Heart left ventricle (tissue), 16 donors: ENCODE data around the gene SRRM4. TPM values are rescaled to one million over a fixed set of nuclear protein-coding genes. Genes with fewer than 3 reads are reported as not detected.
"Not testable (repeated sequence)": the region's sequence is repeated elsewhere in the genome, so short reads cannot be mapped to it uniquely, and the experiment has no call there.

ENCODE experiments used
- ATAC-seq, 4 donors: fragments of 200-7000 bp; cut with Tn5 transposase; one replicate each; pipeline ENCODE4 v1.9.1; 2020 to 2022; ENCODE audit warnings: moderate library complexity in 4 of 4, mild to moderate bottlenecking in 3 of 4, moderate number of reproducible peaks in 1 of 4
- DNase-seq, 5 donors: peaks; one replicate each; pipeline ENCODE4 v3.0.0-alpha.2; 2020
- H3K27ac ChIP-seq, 12 donors: fragments of 200-600 bp; sonication (generic) in 4 of 12; one replicate each; pipeline versions ENCODE4 v1.5.0 to v1.8.0; 2016 to 2022; ENCODE audit warnings: mild to moderate bottlenecking in 2 of 12
- H3K27me3 ChIP-seq, 9 donors: fragments of 200-600 bp; sonication (generic) in 2 of 9; one replicate each; pipeline versions ENCODE4 v1.5.1 to v1.8.0; 2016 to 2022; ENCODE audit warnings: mild to moderate bottlenecking in 3 of 9
- H3K36me3 ChIP-seq, 9 donors: fragments of 200-600 bp; sonication (generic) in 2 of 9; one replicate each; pipeline versions ENCODE4 v1.5.0 to v1.8.0; 2018 to 2022; ENCODE audit warnings: mild to moderate bottlenecking in 2 of 9
- H3K4me1 ChIP-seq, 12 donors: fragments of 200-600 bp; sonication (generic) in 4 of 12; one replicate each; pipeline versions ENCODE4 v1.5.0 to v1.8.0; 2016 to 2022; ENCODE audit warnings: mild to moderate bottlenecking in 3 of 12
- H3K4me3 ChIP-seq, 12 donors: fragments of 200-600 bp; sonication (generic) in 4 of 12; one replicate each; pipeline versions ENCODE4 v1.5.0 to v1.8.0; 2017 to 2022; ENCODE audit warnings: mild to moderate bottlenecking in 9 of 12, moderate library complexity in 4 of 12
- H3K9me3 ChIP-seq, 12 donors: fragments of 200-600 bp; sonication (generic) in 4 of 12; one replicate each; pipeline versions ENCODE4 v1.5.0 to v1.8.0; 2016 to 2022; ENCODE audit warnings: mild to moderate bottlenecking in 1 of 12
- CTCF ChIP-seq, 12 donors: fragments of 200-600 bp; sonication (generic) in 4 of 12; IDR thresholded peaks; one replicate each; pipeline versions ENCODE4 v1.5.0 to v1.8.0; 2018 to 2022; ENCODE audit warnings: antibody characterized with exemption in 12 of 12, mild to moderate bottlenecking in 5 of 12
- POLR2A ChIP-seq, 2 donors: fragments of 450-650 bp; IDR thresholded peaks; one replicate each; pipeline ENCODE4 v1.6.1; 2017; ENCODE audit warnings: antibody characterized with exemption in 2 of 2, mild to moderate bottlenecking in 2 of 2, moderate library complexity in 2 of 2
- WGBS, 4 donors: extraction: QIAGEN DNeasy Blood & Tissue Kit in 2 of 4; methylation state at CpG; one replicate each; pipeline versions ENCODE4 v1.1.5 to v1.1.7; 2013 to 2018; 5-methylcytosine and 5-hydroxymethylcytosine counted together
- intact Hi-C, 10 donors: fragments of 100-400 bp; cut with DNase I; formaldehyde crosslinking; loops; one replicate each; pipeline versions ENCODE4 v1.11.1 to v1.14.2; 2022
- polyA plus RNA-seq, 2 donors: library from polyadenylated mRNA; stranded (reverse); fragments of 200-250 nt; gene quantifications; one replicate each; pipeline ENCODE4 v1.2.3, GENCODE V29; 2013
- total RNA-seq, 9 donors: library from RNA; depleted of rRNA in 2 of 9; stranded (reverse); fragments of >200 nt in 2 of 9; fragmentation: NEBNext Ultra II Directional in 3 of 9; extraction: Animal tissue kit (Norgen Biotek cat#: 25700) in 3 of 9; gene quantifications; one replicate each; pipeline versions ENCODE4 v1.1.0 to v1.2.4, GENCODE V29; 2016 to 2023
- donor health status: ischemic (EF 13 %, LVEDD 7.1; RV severe dilation, severe dysfunction).
- donor health status: healthy with polysubstance abuse.
- donor health status: DM: no; HTN: yes; CAD: no.
- donor health status: DM: no; HTN: no; CAD: no.
- donor health status: ischemic (EF 25% LVEDD 6.9; RV normal size, moderate dysfunction).
- donor health status: ischemic (EF 25% LVEDD 5.7; RV mildly dilated, moderate dysfunction).
- donor health status: healthy.
- donor health status: DM: yes; HTN: yes; CAD: no.
- donor health status: ischemic (EF 35%, LVEDD 5.7; RV mildly dilated, moderate dysfunction).
- donor health status: nonischemic (EF 11% LVEDD 7.7; RV severe dilation, severe dysfunction).
- donor health status: DM: yes; HTN: yes; CAD: no.
- donor health status: PGD.
- donor health status: ischemic (EF 29% LVEDD 5.4; RV normal size, mild dysfunction).
- donor health status: nonischemic (EF 23%, LVEDD 6.1; RV moderate dilation, normal function).

SRRM4 gene
- total and polyA plus RNA-seq, 11 donors: 0.04 to 0.57 (median 0.27) TPM; not detected in 1

- Histone ChIP-seq H3K9me3 (peaks cover 0 to 5% (median 0%) of the 10 kb centered on the region in 12 donors), H3K36me3 (no peaks in the 10 kb centered on the region), H3K27ac (no peak overlapping the region), H3K4me1 (no peaks in the 10 kb centered on the region), H3K27me3 (peaks cover 0 to 32% (median 0%) of the 10 kb centered on the region in 9 donors), H3K4me3 (no peak overlapping the region)
- intact Hi-C loops: no loop called here
- ATAC-seq: peak in 2 of 4 donors; percentile 62 to 76
- 14 to 25% (median 15%) methylated on average over 21 of the region's 21 CpGs for whole genome bisulfite sequencing, 4 donors
- TF ChIP-seq POLR2A (IDR thresholded peaks at IDR 0.05) (no peak), CTCF (IDR thresholded peaks at IDR 0.05) (peak in 11 of 12 donors; percentile 28 to 66 (median 45))
- DNase-seq: peak in 4 of 5 donors; percentile 10 to 57 (median 35)
These were observed 39.3 kb downstream of the SRRM4 start for GRCh38 chr12:119020406-119021360.

- H3K36me3 ChIP-seq: no peaks in the 10 kb centered on the region
- H3K27me3 ChIP-seq: peaks cover 0 to 15% (median 0%) of the 10 kb centered on the region in 9 donors
- WGBS, 4 donors: 41 to 53% (median 46%) methylated on average over 3 of the region's 3 CpGs
- TF ChIP-seq CTCF (IDR thresholded peaks at IDR 0.05): no peak
- no peak for TF ChIP-seq POLR2A (IDR thresholded peaks at IDR 0.05)
- no peaks in the 10 kb centered on the region for H3K4me1 ChIP-seq
- H3K4me3 ChIP-seq: no peak overlapping the region
- no peak overlapping the region for H3K27ac ChIP-seq
- no peak for DNase-seq
- no peak for ATAC-seq
- H3K9me3 ChIP-seq: peaks cover 0 to 5% (median 0%) of the 10 kb centered on the region in 12 donors
- intact Hi-C loops: no loop called here
These were observed 43.0 kb downstream of the SRRM4 start for GRCh38 chr12:119024356-119024755.

- no peak for ATAC-seq
- 88 to 93% (median 91%) methylated on average over 3 of the region's 3 CpGs for WGBS, 4 donors
- Histone ChIP-seq H3K9me3 (peaks cover 0 to 5% (median 0%) of the 10 kb centered on the region in 12 donors), H3K27ac (no peak overlapping the region), H3K27me3 (peaks cover 0 to 10% (median 0%) of the 10 kb centered on the region in 9 donors), H3K36me3 (no peaks in the 10 kb centered on the region), H3K4me3 (no peak overlapping the region), H3K4me1 (no peaks in the 10 kb centered on the region)
- no peak for DNase-seq
- no peak for TF ChIP-seq CTCF (IDR thresholded peaks at IDR 0.05)
- TF ChIP-seq POLR2A (IDR thresholded peaks at IDR 0.05): no peak
- intact Hi-C loops: no loop called here
These were observed 44.4 kb downstream of the SRRM4 start for GRCh38 chr12:119025786-119026185.

GRCh38 chr12:119033332-119033731, 52.0 kb downstream of the SRRM4 start:
- intact Hi-C loops: loop anchor here in 3 of 10 donors (10.0 kb wide), 1 partner anchor 629 kb away; no protein-coding TSS in a partner anchor
- ATAC-seq, H3K27ac ChIP-seq, H3K4me1 ChIP-seq, H3K27me3 ChIP-seq, DNase-seq, H3K4me3 ChIP-seq, H3K9me3 ChIP-seq, H3K36me3 ChIP-seq: not testable (repeated sequence)
- 86 to 94% (median 90%) methylated on average over 14 of the region's 14 CpGs for WGBS, 4 donors
